AG04450 (cell line): ENCODE measurements around the gene AMN. TPM values are rescaled to one million over a fixed set of nuclear protein-coding genes. Genes with fewer than 3 reads are reported as not detected.

ENCODE experiments used
- CTCF ChIA-PET: fragments of 300-600, 350-600 bp; formaldehyde crosslinking; extraction: SDS; loops from one replicate; lab custom pipeline; 2022; ENCODE audit warnings: antibody characterized with exemption, inconsistent platforms; lab: Charles Lee
- POLR2A ChIA-PET: fragments of 350-600 bp; formaldehyde crosslinking; extraction: SDS; loops from one replicate; lab custom pipeline; 2021; ENCODE audit warnings: antibody characterized with exemption, inconsistent platforms; lab: Yijun Ruan, JAX
- DNase-seq: peaks from one replicate; pipeline ENCODE4 v3.0.0-alpha.2; 2011; ENCODE audit warnings: low read depth, low spot score
- H3K27ac ChIP-seq: one replicate; pipeline ENCODE4 v1.5.1; 2012; ENCODE audit warnings: low read depth, low read length, control low read depth
- H3K27me3 ChIP-seq: one replicate; pipeline ENCODE4 v1.6.0; 2012; ENCODE audit warnings: low read length; ENCODE audit not compliant: control insufficient read depth, insufficient read depth
- H3K4me3 ChIP-seq: 2 replicates; pipeline ENCODE4 v1.5.1; 2011; ENCODE audit warnings: mild to moderate bottlenecking, low read depth, low read length, control low read depth
- H3K9me3 ChIP-seq: 2 replicates; pipeline ENCODE4 v1.5.1; 2012; ENCODE audit warnings: low read length; ENCODE audit not compliant: control insufficient read depth, insufficient read depth
- CTCF ChIP-seq: IDR thresholded peaks from 2 replicates; pipeline ENCODE4 v1.5.1; 2011; ENCODE audit warnings: low read depth, low read length, control low read depth, inconsistent platforms
- polyA plus RNA-seq: library from polyadenylated mRNA; depleted of rRNA; stranded (reverse); fragments of >200 nt; gene quantifications from 2 replicates; pipeline ENCODE4 v1.2.3, GENCODE V29; 2011

Gene AMN
- polyA plus RNA-seq, 1 experiment = 0.06 TPM

- Histone ChIP-seq H3K27ac (no peak overlapping the region), H3K9me3 (no peaks in the 10 kb centered on the region; the same call in 1 of the 2 replicates), H3K4me3 (no peak overlapping the region), H3K27me3 (no peaks in the 10 kb centered on the region)
- no peak for DNase-seq
- CTCF ChIA-PET = no interaction called here
- TF ChIP-seq CTCF = no peak
- POLR2A ChIA-PET = no interaction called here
Measured at GRCh38 chr14:102966681-102967505, 44.4 kb downstream of the AMN start.

- H3K4me3 ChIP-seq = no peak overlapping the region
- ChIA-PET POLR2A (no interaction called here), CTCF (no interaction called here)
- no peak for DNase-seq
- no peaks in the 10 kb centered on the region for H3K27me3 ChIP-seq
- no peaks in the 10 kb centered on the region; the same call in 1 of the 2 replicates for H3K9me3 ChIP-seq
- no peak overlapping the region for H3K27ac ChIP-seq
- no peak for TF ChIP-seq CTCF
Measured at GRCh38 chr14:102967506-102967795, 45.0 kb downstream of the AMN start.

GRCh38 chr14:102968306-102968705 lies 45.8 kb downstream of the AMN start:
- POLR2A ChIA-PET = no interaction called here
- CTCF ChIA-PET = no interaction called here
- Histone ChIP-seq H3K27me3 (no peaks in the 10 kb centered on the region), H3K27ac (no peak overlapping the region), H3K9me3 (no peaks in the 10 kb centered on the region; the same call in 1 of the 2 replicates), H3K4me3 (no peak overlapping the region)
- no peak for DNase-seq
- no peak for TF ChIP-seq CTCF

GRCh38 chr14:102969060-102969791 lies 46.8 kb downstream of the AMN start:
- TF ChIP-seq CTCF = no peak
- Histone ChIP-seq H3K9me3 (no peaks in the 10 kb centered on the region; the same call in 1 of the 2 replicates), H3K4me3 (no peak overlapping the region), H3K27me3 (no peaks in the 10 kb centered on the region), H3K27ac (no peak overlapping the region)
- CTCF ChIA-PET = interaction anchor here (0.6 kb wide), 1 partner anchor 348 kb away, joined by 3 read pairs; no protein-coding TSS in a partner anchor
- no peak for DNase-seq
- POLR2A ChIA-PET = no interaction called here

GRCh38 chr14:102969901-102970300 lies 47.4 kb downstream of the AMN start:
- TF ChIP-seq CTCF = no peak
- H3K27me3 ChIP-seq = no peaks in the 10 kb centered on the region
- no peaks in the 10 kb centered on the region; the same call in 1 of the 2 replicates for H3K9me3 ChIP-seq
- H3K4me3 ChIP-seq = no peak overlapping the region
- no peak for DNase-seq
- H3K27ac ChIP-seq = no peak overlapping the region
- ChIA-PET POLR2A (no interaction called here), CTCF (interaction anchor here (0.6 to 1.4 kb wide), 2 partner anchors 275 to 348 kb away, joined by 3 to 6 read pairs; no protein-coding TSS in a partner anchor)
